ENCODE measurements around the gene FAM219A.
A peak's percentile ranks its signal among the peaks of the same experiment; 100 is the strongest.
"Not testable (repeated sequence)": the region's sequence is repeated elsewhere in the genome, so short reads cannot be mapped to it uniquely, and the experiment has no call there.

The FAM219A gene

GRCh38 chr9:34442770-34443169 lies 15.6 kb downstream of the FAM219A start:
- no peak for DNase-seq

- DNase-seq: no peak
Measured at GRCh38 chr9:34440017-34440416, 18.4 kb downstream of the FAM219A start.

- not testable (repeated sequence) for DNase-seq
Measured at GRCh38 chr9:34438465-34438864, 19.9 kb downstream of the FAM219A start.

- DNase-seq: not testable (repeated sequence)
Measured at GRCh38 chr9:34437926-34438307, 20.5 kb downstream of the FAM219A start.

GRCh38 chr9:34437006-34437925 lies 21.1 kb downstream of the FAM219A start:
- DNase-seq: peak; percentile 78

- DNase-seq: no peak
Measured at GRCh38 chr9:34431667-34432066, 26.7 kb downstream of the FAM219A start.

- peak; percentile 21 to 53 for DNase-seq
Measured at GRCh38 chr9:34430843-34431437, 27.4 kb downstream of the FAM219A start.

GRCh38 chr9:34428325-34428958 lies 29.9 kb downstream of the FAM219A start:
- DNase-seq: no peak

- DNase-seq: no peak
Measured at GRCh38 chr9:34426347-34427074, 31.9 kb downstream of the FAM219A start.

GRCh38 chr9:34419716-34420504 lies 38.5 kb downstream of the FAM219A start:
- DNase-seq: no peak

- no peak for DNase-seq
Measured at GRCh38 chr9:34417734-34418133, 40.6 kb downstream of the FAM219A start.

- DNase-seq: peak; percentile 9 to 24
Measured at GRCh38 chr9:34413231-34413852, 45.0 kb downstream of the FAM219A start.

GRCh38 chr9:34412336-34412735 lies 46.0 kb downstream of the FAM219A start:
- no peak for DNase-seq

GRCh38 chr9:34409154-34409553 lies 49.2 kb downstream of the FAM219A start:
- DNase-seq: no peak

GRCh38 chr9:34408173-34408572 lies 50.2 kb downstream of the FAM219A start:
- DNase-seq: no peak

GRCh38 chr9:34406219-34406618 lies 52.2 kb downstream of the FAM219A start:
- no peak for DNase-seq

- no peak for DNase-seq
Measured at GRCh38 chr9:34405719-34406118, 52.7 kb downstream of the FAM219A start.

- DNase-seq: peak; percentile 55 to 69
Measured at GRCh38 chr9:34403554-34404380, 54.6 kb downstream of the FAM219A start.

GRCh38 chr9:34400686-34401602 lies 57.4 kb downstream of the FAM219A start:
- DNase-seq: no peak
